Left lung (tissue), 10 donors: ENCODE measurements around the gene CCKAR. TPM values are rescaled to one million over a fixed set of nuclear protein-coding genes. Genes with fewer than 3 reads are reported as not detected.
A peak's percentile ranks its signal among the peaks of the same experiment; 100 is the strongest.

Experiments used
- ATAC-seq: fragments of 200-7000 bp; cut with Tn5 transposase; one replicate; pipeline ENCODE4 v1.9.1; 2020; ENCODE audit warnings: moderate library complexity
- DNase-seq, 4 donors: peaks; one replicate each; pipeline ENCODE4 v3.0.0-alpha.2; 2013 to 2020
- H3K27ac ChIP-seq, 2 donors: fragments of 200-600 bp; sonication (generic) in 1 of 2; one replicate each; pipeline versions ENCODE4 v1.5.0 to v1.8.0; 2020 to 2021
- H3K27me3 ChIP-seq, 2 donors: fragments of 200-600 bp; sonication (generic) in 1 of 2; one replicate each; pipeline versions ENCODE4 v1.5.0 to v1.8.0; 2020 to 2021
- H3K36me3 ChIP-seq, 2 donors: fragments of 200-600 bp; sonication (generic) in 1 of 2; one replicate each; pipeline versions ENCODE4 v1.5.0 to v1.8.0; 2020 to 2021
- H3K4me1 ChIP-seq, 2 donors: fragments of 200-600 bp; one replicate each; pipeline ENCODE4 v1.8.0; 2021
- H3K4me3 ChIP-seq, 2 donors: fragments of 200-600 bp; sonication (generic) in 1 of 2; one replicate each; pipeline versions ENCODE4 v1.5.0 to v1.8.0; 2020 to 2021; ENCODE audit warnings: mild to moderate bottlenecking in 1 of 2
- H3K9me3 ChIP-seq, 2 donors: fragments of 200-600 bp; sonication (generic) in 1 of 2; one replicate each; pipeline versions ENCODE4 v1.5.0 to v1.8.0; 2020 to 2021
- intact Hi-C, 2 donors: fragments of 100-400 bp; cut with DNase I; formaldehyde crosslinking; loops; one replicate each; pipeline versions ENCODE4 v1.11.2 to v1.14.2; 2022
- polyA plus RNA-seq, 6 donors: library from polyadenylated mRNA; unstranded; fragments of 120-200 nt; gene quantifications; one replicate each; pipeline ENCODE4 v1.2.1, GENCODE V29; 2013; ENCODE audit not compliant: insufficient read length in 6 of 6
- total RNA-seq, 2 donors: library from RNA; stranded (reverse); fragmentation: NEBNext Ultra II Directional; extraction: Animal tissue kit (Norgen Biotek cat#: 25700); gene quantifications; one replicate each; pipeline ENCODE4 v1.2.1, GENCODE V29; 2021
- TF ChIP-seq, protein P1 (sequence below), 2 donors: fragments of 200-600 bp; sonication (generic) in 1 of 2; IDR thresholded peaks; one replicate each; pipeline versions ENCODE4 v1.5.0 to v1.8.0; 2021; ENCODE audit warnings: antibody characterized with exemption in 2 of 2
- donor health status: DM: no; HTN: yes; CAD: no.
- donor health status: DM: no; HTN: no; CAD: no.

Gene CCKAR
- total and polyA plus RNA-seq, 8 donors = 0.10 to 3.0 (median 0.35) TPM; not detected in 3

DNA sequence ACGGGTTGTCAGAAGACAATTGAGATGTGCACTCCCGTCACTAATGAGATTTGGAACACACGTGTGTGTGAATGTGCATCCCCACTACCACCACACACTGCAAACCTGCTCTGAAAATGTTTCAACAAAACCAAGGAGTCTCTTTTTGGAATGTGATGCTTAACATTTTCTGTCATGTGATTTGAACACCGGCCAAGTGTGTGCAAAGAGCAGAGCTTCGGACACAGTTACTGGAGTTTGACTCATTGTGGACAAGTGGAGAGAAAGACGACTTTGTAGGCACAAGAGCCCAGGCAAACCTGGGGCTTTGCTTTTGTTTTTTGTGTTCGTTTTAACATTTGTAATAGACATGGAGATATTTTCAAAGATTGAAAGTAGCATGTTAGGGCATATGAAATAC is 49.2 kb downstream of the CCKAR start:
- no peak overlapping the region for H3K27ac ChIP-seq
- H3K4me3 ChIP-seq = no peak overlapping the region
- TF ChIP-seq, protein P1, sequence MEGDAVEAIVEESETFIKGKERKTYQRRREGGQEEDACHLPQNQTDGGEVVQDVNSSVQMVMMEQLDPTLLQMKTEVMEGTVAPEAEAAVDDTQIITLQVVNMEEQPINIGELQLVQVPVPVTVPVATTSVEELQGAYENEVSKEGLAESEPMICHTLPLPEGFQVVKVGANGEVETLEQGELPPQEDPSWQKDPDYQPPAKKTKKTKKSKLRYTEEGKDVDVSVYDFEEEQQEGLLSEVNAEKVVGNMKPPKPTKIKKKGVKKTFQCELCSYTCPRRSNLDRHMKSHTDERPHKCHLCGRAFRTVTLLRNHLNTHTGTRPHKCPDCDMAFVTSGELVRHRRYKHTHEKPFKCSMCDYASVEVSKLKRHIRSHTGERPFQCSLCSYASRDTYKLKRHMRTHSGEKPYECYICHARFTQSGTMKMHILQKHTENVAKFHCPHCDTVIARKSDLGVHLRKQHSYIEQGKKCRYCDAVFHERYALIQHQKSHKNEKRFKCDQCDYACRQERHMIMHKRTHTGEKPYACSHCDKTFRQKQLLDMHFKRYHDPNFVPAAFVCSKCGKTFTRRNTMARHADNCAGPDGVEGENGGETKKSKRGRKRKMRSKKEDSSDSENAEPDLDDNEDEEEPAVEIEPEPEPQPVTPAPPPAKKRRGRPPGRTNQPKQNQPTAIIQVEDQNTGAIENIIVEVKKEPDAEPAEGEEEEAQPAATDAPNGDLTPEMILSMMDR (IDR thresholded peaks at IDR 0.05) = no peak
- DNase-seq = no peak
- intact Hi-C loops = no loop called here
- no peaks in the 10 kb centered on the region for H3K9me3 ChIP-seq
- no peaks in the 10 kb centered on the region for H3K4me1 ChIP-seq
- no peaks in the 10 kb centered on the region for H3K27me3 ChIP-seq
- no peak for ATAC-seq
- H3K36me3 ChIP-seq = peaks cover 0 to 24% of the 10 kb centered on the region in 2 donors

- TF ChIP-seq, protein P1 (IDR thresholded peaks at IDR 0.05) = no peak
- no peaks in the 10 kb centered on the region for H3K9me3 ChIP-seq
- ATAC-seq = peak; percentile 52
- H3K27me3 ChIP-seq = no peaks in the 10 kb centered on the region
- H3K4me3 ChIP-seq = no peak overlapping the region
- H3K36me3 ChIP-seq = peaks cover 0 to 75% of the 10 kb centered on the region in 2 donors
- intact Hi-C loops = no loop called here
- DNase-seq = peak in 2 of 4 donors; percentile 64 to 66
- peaks cover 0 to 5% of the 10 kb centered on the region in 2 donors for H3K4me1 ChIP-seq
- peak overlapping the region in 1 of 2 donors; percentile 28 for H3K27ac ChIP-seq
These were observed 56.1 kb downstream of the CCKAR start for GRCh38 chr4:26434030-26434639.

GRCh38 chr4:26433556-26433955 is 56.7 kb downstream of the CCKAR start:
- H3K27ac ChIP-seq = peak overlapping the region in 1 of 2 donors; percentile 28
- H3K9me3 ChIP-seq = no peaks in the 10 kb centered on the region
- peaks cover 0 to 5% of the 10 kb centered on the region in 2 donors for H3K4me1 ChIP-seq
- ATAC-seq (no peak), DNase-seq (no peak)
- H3K4me3 ChIP-seq = no peak overlapping the region
- H3K36me3 ChIP-seq = peaks cover 0 to 77% of the 10 kb centered on the region in 2 donors
- intact Hi-C loops = no loop called here
- TF ChIP-seq, protein P1 (IDR thresholded peaks at IDR 0.05) = no peak
- no peaks in the 10 kb centered on the region for H3K27me3 ChIP-seq

GRCh38 chr4:26432419-26432818 is 57.9 kb downstream of the CCKAR start:
- Histone ChIP-seq H3K36me3 (peaks cover 0 to 74% of the 10 kb centered on the region in 2 donors), H3K9me3 (no peaks in the 10 kb centered on the region), H3K4me1 (peaks cover 0 to 5% of the 10 kb centered on the region in 2 donors), H3K27me3 (no peaks in the 10 kb centered on the region), H3K27ac (no peak overlapping the region), H3K4me3 (no peak overlapping the region)
- TF ChIP-seq, protein P1 (IDR thresholded peaks at IDR 0.05) = no peak
- intact Hi-C loops = no loop called here
- ATAC-seq = no peak
- DNase-seq = no peak

GRCh38 chr4:26431461-26432180 is 58.7 kb downstream of the CCKAR start:
- TF ChIP-seq, protein P1 (IDR thresholded peaks at IDR 0.05) = no peak
- H3K27me3 ChIP-seq = no peaks in the 10 kb centered on the region
- peaks cover 0 to 5% of the 10 kb centered on the region in 2 donors for H3K4me1 ChIP-seq
- DNase-seq (no peak), ATAC-seq (no peak)
- H3K4me3 ChIP-seq = no peak overlapping the region
- intact Hi-C loops = no loop called here
- peaks cover 0 to 72% of the 10 kb centered on the region in 2 donors for H3K36me3 ChIP-seq
- peak overlapping the region in 1 of 2 donors; percentile 7 for H3K27ac ChIP-seq
- no peaks in the 10 kb centered on the region for H3K9me3 ChIP-seq
